ENCODE data around the gene PTDSS2.
"Not testable (repeated sequence)": the region's sequence is repeated elsewhere in the genome, so short reads cannot be mapped to it uniquely, and the experiment has no call there.

The PTDSS2 gene

GRCh38 chr11:409600-410483, 40.2 kb upstream of the PTDSS2 start:
- Mint-ChIP-seq H3K4me1 (peaks cover 28% of the 10 kb centered on the region), H3K36me3 (peaks cover 9% of the 10 kb centered on the region), H3K9me3 (no peaks in the 10 kb centered on the region), H3K27ac (peak overlapping the region; percentile 43), H3K4me3 (no peak overlapping the region)
- DNase-seq (ENCODE audit: low spot score in 2 of 2) (no peak), ATAC-seq (no peak)

DNA sequence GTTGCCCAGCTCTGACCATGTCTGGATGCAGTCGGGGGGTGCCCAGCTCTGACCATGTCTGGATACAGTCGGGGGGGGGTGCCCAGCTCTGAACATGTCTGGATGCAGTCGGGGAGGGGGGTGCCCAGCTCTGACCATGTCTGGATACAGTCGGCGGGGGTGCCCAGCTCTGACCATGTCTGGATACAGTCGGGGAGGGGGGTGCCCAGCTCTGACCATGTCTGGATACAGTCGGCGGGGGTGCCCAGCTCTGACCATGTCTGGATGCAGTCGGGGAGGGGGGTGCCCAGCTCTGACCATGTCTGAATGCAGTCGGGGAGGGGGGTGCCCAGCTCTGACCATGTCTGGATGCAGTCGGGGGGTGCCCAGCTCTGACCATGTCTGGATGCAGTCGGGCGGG, 39.4 kb upstream of the PTDSS2 start:
- not testable (repeated sequence) for DNase-seq (ENCODE audit: low spot score in 2 of 2); H3K9me3 Mint-ChIP-seq; H3K27ac Mint-ChIP-seq; H3K4me3 Mint-ChIP-seq; ATAC-seq; H3K36me3 Mint-ChIP-seq
- peaks cover 31% of the 10 kb centered on the region for H3K4me1 Mint-ChIP-seq

- not testable (repeated sequence) for H3K27ac Mint-ChIP-seq; H3K4me3 Mint-ChIP-seq; DNase-seq (ENCODE audit: low spot score in 2 of 2); H3K9me3 Mint-ChIP-seq; ATAC-seq; H3K36me3 Mint-ChIP-seq
- peaks cover 39% of the 10 kb centered on the region for H3K4me1 Mint-ChIP-seq
These were observed 38.6 kb upstream of the PTDSS2 start for GRCh38 chr11:411520-411919.

DNA sequence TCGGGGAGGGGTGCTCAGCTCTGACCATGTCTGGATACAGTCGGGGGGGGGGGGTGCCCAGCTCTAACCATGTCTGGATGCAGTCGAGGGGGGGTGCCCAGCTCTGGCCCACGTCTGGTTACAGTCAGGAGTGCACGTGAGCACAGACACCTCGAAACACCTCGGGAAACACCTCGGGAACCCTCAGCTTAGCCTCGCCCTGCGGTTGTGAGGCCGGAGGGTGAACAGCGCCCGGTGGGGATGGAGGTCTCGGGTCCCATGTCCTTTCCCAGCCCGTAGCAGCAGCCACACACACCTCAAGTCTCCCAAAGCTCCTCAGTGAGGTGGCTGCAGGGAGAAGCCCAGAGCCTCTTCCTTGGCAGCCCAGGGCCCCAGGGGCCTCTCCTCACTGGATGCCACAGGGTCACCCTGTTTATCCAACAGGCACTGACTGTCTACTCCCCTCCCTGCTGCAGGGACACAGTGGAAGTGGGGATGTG, 37.4 kb upstream of the PTDSS2 start:
- DNase-seq (ENCODE audit: low spot score in 2 of 2) (no peak), ATAC-seq (no peak)
- Mint-ChIP-seq H3K27ac (no peak overlapping the region), H3K4me3 (peak overlapping the region; percentile 84), H3K4me1 (peaks cover 39% of the 10 kb centered on the region), H3K9me3 (no peaks in the 10 kb centered on the region), H3K36me3 (no peaks in the 10 kb centered on the region)

DNA sequence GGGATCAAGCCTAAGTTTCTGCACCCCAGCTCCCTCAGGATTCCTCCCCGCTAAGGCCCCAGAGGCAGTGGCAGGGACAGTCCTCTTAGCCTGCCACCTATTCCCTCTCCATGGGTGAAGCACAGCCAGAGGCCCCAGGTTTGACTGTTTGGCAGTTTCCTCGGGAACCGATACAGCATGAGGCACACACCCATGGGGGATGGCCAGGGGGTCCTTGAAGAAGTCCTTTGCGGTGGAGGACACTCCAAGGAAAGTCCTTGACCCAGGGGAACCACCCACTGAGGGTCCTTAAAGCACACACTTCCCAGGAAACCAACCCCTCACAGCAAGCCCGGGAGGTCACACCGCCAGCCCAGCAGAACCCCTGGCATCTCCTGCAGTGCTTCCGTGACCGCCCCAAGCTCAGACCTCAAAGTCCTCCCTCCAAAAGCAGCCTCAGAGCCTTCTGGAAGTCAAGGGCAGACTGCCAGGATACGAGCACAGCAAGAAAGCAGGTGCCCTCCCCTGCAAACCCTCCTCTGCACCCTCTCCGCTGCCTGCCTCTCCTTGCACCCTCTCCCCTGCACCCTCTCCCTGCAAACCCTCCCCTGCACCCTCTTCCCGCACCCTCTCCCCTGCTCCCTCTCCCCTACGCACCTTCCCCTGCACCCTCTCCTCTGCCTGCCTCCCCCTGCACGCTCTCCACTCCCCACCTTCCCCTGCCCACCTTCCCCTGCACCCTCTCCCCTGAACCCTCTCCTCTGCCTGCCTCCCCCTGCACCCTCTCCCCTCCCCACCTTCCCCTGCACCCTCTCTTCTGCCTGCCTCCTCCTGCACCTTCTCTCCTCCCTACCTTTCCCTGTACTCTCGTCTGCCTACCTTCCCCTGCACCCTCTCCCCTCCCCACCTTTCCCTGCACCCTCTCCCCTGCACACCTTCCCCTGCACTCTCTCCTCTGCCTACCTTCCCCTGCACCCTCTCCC, 36.7 kb upstream of the PTDSS2 start:
- peaks cover 39% of the 10 kb centered on the region for H3K4me1 Mint-ChIP-seq
- peak overlapping the region; percentile 84 for H3K4me3 Mint-ChIP-seq
- H3K27ac Mint-ChIP-seq: peak overlapping the region; percentile 43
- no peaks in the 10 kb centered on the region for H3K36me3 Mint-ChIP-seq
- DNase-seq (ENCODE audit: low spot score in 2 of 2) (no peak), ATAC-seq (no peak)
- H3K9me3 Mint-ChIP-seq: no peaks in the 10 kb centered on the region

GRCh38 chr11:414318-414857, 35.7 kb upstream of the PTDSS2 start:
- Mint-ChIP-seq H3K36me3 (no peaks in the 10 kb centered on the region), H3K4me1 (peaks cover 39% of the 10 kb centered on the region)

DNA sequence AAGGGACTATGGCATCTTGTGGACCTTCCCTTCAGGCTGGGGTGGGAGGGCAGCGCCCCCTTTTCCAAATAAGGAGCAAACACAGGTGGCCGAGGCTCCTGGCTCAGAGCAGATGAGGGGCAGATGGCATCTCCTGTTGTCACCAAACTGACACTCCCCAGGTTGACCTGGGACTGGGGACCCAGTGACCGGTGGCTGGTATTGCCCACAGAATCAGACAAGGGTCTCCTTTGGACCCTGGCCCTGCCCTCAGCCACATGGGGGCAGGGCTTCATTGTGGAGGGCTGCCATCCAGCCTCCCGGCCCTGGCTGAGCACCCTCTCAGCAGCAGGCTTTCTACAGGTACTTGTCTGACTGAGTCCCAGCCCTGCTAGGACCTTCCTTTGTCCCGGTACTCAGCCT, 34.4 kb upstream of the PTDSS2 start:
- H3K27ac Mint-ChIP-seq: peak overlapping the region; percentile 64
- peaks cover 39% of the 10 kb centered on the region for H3K4me1 Mint-ChIP-seq
- H3K9me3 Mint-ChIP-seq: no peaks in the 10 kb centered on the region
- ATAC-seq: no peak
- peak in 1 of 2 donors; percentile 70 for DNase-seq (ENCODE audit: low spot score in 2 of 2)
- no peaks in the 10 kb centered on the region for H3K36me3 Mint-ChIP-seq
- peak overlapping the region; percentile 84 for H3K4me3 Mint-ChIP-seq

More at GRCh38 chr11:414318-414857, 35.7 kb upstream of the PTDSS2 start:
- peak; percentile 58 for ATAC-seq
- peak overlapping the region; percentile 84 for H3K4me3 Mint-ChIP-seq
- DNase-seq (ENCODE audit: low spot score in 2 of 2): no peak
- no peaks in the 10 kb centered on the region for H3K9me3 Mint-ChIP-seq
- H3K27ac Mint-ChIP-seq: peak overlapping the region; percentile 64

DNA sequence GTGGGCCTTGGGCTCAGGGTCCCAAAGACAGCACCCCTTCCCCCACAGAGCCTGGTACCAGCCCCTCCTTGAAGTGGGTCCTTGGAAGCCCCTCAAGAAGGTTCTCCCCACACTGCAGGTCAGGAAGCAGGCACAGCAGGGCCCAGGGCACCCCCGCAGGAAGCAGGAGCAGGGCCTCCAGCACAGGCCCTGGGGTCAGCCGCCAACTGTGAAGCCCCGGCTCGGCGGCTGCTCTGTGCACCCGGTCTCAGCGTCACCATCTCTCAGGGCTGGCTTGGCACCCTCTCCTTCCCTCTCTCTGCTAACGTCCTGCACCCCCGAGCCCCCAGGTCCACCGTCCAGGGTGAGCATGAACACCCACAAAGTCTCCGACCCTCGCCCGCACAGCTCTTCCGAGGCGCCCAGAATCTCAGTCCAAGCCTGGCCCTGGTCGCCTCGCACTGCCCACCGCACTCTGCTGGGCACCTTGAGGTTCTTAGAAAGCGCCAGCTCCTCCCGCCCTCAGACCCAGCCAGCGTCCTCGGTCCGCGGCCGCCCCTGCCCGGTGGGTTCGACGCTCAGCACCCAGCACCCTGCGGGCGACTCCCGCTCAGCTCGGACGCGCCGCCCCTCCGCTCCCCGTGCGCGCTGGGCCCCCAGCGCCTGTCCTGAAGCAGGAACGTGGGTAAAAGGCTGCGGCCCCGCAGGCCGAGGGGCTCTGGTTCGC, 33.9 kb upstream of the PTDSS2 start:
- DNase-seq (ENCODE audit: low spot score in 2 of 2): no peak
- Mint-ChIP-seq H3K36me3 (no peaks in the 10 kb centered on the region), H3K4me3 (peak overlapping the region; percentile 84), H3K4me1 (peaks cover 39% of the 10 kb centered on the region), H3K27ac (peak overlapping the region; percentile 64), H3K9me3 (no peaks in the 10 kb centered on the region)
- ATAC-seq: peak; percentile 4

DNA sequence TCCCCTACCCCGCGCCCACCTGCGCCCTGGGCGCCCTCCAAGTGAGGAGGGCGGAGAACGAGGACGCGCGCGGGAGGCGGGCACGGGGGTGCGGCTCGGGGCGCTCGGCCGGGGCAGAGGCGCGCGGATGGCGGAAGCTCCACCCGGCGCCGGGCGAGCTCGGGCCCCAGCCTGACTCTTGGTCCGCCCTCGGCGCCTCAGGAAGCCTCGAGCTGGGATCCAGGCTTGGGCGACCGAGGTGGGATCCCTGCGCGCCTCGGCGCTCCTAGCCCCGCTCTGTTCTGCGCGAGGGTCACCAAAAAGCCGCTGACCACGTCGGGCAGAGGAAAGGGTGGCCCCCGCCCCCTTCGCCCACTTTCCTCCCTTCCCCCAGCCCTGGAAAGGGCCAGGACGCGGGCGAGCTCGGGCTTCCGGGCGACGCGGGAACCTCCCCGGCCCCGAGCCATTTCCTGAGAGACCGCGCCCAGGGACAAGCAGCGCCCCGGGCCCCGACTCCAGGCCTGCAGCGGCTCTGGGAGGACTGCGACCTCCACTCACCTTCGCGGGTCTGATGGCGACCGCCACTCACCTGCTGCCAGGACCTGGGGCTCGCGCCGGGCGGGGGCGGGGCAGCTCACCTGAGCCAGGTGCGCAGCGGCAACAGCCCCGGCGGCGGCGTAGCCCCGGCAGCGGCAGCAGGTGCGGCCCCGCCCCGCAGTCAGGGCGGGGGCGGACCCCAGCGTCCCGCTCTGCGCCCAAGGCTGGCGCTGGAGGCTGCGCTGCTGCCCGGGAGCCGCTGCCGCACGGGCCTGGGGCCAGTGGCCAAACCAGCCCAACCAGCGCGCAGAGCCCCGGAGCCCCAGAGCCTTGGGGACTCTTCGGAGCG, 33.1 kb upstream of the PTDSS2 start:
- peak overlapping the region; percentile 64 for H3K27ac Mint-ChIP-seq
- peaks cover 39% of the 10 kb centered on the region for H3K4me1 Mint-ChIP-seq
- peak; percentile 60 for ATAC-seq
- DNase-seq (ENCODE audit: low spot score in 2 of 2): peak in 1 of 2 donors; percentile 77
- H3K36me3 Mint-ChIP-seq: no peaks in the 10 kb centered on the region
- no peaks in the 10 kb centered on the region for H3K9me3 Mint-ChIP-seq
- peak overlapping the region; percentile 84 for H3K4me3 Mint-ChIP-seq

GRCh38 chr11:417652-418342, 32.3 kb upstream of the PTDSS2 start:
- H3K36me3 Mint-ChIP-seq: peaks cover under 1% of the 10 kb centered on the region
- peak overlapping the region; percentile 84 for H3K4me3 Mint-ChIP-seq
- H3K4me1 Mint-ChIP-seq: peaks cover 37% of the 10 kb centered on the region
- H3K9me3 Mint-ChIP-seq: no peaks in the 10 kb centered on the region
- DNase-seq (ENCODE audit: low spot score in 2 of 2) (peak in 1 of 2 donors; percentile 55), ATAC-seq (no peak)
- H3K27ac Mint-ChIP-seq: peak overlapping the region; percentile 26

- H3K4me1 Mint-ChIP-seq: peaks cover 29% of the 10 kb centered on the region
- no peaks in the 10 kb centered on the region for H3K9me3 Mint-ChIP-seq
- H3K27ac Mint-ChIP-seq: no peak overlapping the region
- peak in 1 of 2 donors; percentile 51 for DNase-seq (ENCODE audit: low spot score in 2 of 2)
- ATAC-seq: no peak
- H3K4me3 Mint-ChIP-seq: peak overlapping the region; percentile 84
- peaks cover 5% of the 10 kb centered on the region for H3K36me3 Mint-ChIP-seq
These were observed 31.5 kb upstream of the PTDSS2 start for GRCh38 chr11:418343-419247.

DNA sequence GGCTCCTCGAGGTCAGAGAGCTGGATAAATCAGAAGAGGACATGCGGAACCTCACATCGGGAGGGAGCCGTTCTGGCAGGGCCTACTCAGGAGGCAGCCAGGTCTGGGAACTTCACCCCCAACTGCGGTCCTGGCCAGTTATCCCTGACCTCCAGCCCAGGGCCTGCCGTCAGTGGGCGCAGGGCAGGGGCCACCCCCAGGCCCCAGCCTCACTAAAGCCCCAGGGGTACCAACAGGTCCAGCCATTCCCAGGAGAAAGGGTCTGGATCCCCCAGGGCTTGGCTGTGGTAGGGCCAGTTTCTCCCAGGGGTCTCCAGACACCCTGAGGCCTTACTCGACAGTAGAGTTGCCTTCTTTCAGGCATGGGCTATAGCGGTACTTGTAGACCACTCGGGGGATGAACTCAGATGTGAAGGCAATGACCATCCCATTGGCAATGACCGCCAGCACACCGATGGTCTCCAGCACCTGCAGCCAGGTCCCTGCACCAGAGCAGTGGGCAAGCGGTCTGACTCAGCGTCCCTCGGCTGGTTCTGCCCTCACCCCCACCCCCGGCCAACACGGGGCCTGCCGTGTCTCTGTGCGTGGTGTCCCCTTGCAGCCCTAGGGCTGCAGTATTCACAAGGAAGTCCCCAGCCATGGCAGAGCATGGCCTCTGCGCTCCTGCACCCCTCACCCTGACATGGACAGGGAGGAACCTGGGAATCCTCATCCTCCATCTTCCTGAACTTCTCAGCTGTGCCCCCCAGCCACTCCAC, 30.7 kb upstream of the PTDSS2 start:
- H3K27ac Mint-ChIP-seq: peak overlapping the region; percentile 40

More for the DNA sequence above, 30.7 kb upstream of the PTDSS2 start:
- peak in 1 of 2 donors; percentile 50 for DNase-seq (ENCODE audit: low spot score in 2 of 2)
- Mint-ChIP-seq H3K4me1 (peaks cover 21% of the 10 kb centered on the region), H3K4me3 (no peak overlapping the region), H3K36me3 (peaks cover 13% of the 10 kb centered on the region), H3K9me3 (no peaks in the 10 kb centered on the region)
- ATAC-seq: no peak
